ENCODE data around the gene CMC1.

DNA sequence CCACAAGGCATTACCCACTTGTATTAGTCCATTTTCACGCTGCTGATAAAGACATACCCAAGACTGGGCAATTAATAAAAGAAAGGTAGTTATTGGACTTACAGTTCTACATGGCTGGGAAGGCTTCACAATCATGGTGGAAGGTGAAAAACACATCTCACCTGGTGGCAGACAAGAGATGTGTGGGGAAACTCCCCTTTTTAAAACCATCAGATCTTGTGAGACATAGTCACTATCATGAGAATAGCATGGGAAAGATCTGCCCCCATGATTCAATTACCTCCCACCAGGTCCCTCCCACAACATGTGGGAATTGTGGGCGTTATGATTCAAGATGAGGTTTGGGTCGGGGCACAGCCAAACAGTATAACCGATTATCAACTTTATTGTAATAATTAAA is 17.0 kb upstream of the CMC1 start:
- no peak for TF ChIP-seq POLR2A (IDR thresholded peaks at IDR 0.05; ENCODE audit: low read length)
- TF ChIP-seq, protein P1, sequence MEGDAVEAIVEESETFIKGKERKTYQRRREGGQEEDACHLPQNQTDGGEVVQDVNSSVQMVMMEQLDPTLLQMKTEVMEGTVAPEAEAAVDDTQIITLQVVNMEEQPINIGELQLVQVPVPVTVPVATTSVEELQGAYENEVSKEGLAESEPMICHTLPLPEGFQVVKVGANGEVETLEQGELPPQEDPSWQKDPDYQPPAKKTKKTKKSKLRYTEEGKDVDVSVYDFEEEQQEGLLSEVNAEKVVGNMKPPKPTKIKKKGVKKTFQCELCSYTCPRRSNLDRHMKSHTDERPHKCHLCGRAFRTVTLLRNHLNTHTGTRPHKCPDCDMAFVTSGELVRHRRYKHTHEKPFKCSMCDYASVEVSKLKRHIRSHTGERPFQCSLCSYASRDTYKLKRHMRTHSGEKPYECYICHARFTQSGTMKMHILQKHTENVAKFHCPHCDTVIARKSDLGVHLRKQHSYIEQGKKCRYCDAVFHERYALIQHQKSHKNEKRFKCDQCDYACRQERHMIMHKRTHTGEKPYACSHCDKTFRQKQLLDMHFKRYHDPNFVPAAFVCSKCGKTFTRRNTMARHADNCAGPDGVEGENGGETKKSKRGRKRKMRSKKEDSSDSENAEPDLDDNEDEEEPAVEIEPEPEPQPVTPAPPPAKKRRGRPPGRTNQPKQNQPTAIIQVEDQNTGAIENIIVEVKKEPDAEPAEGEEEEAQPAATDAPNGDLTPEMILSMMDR (IDR thresholded peaks at IDR 0.05): no peak

Data from A549 (cell line).